Measurements from ENCODE around the gene LMAN2. TPM values are rescaled to one million over a fixed set of nuclear protein-coding genes. Genes with fewer than 3 reads are reported as not detected.

Gene LMAN2
- total and polyA plus RNA-seq, 2 experiments from 2014 or later, result 153 to 227 TPM

GRCh38 chr5:177293819-177294581, 57.5 kb downstream of the LMAN2 start:
- Histone ChIP-seq H3K27ac (ENCODE audit: low read depth) (no peak overlapping the region), H3K4me1 (ENCODE audit: insufficient read depth) (peaks cover 24% of the 10 kb centered on the region), H4K20me1 (replicated peaks; ENCODE audit: insufficient read depth) (peaks cover 39% of the 10 kb centered on the region), H2AFZ (no peak overlapping the region), H3K4me3 (no peak overlapping the region), H3K79me2 (replicated peaks; ENCODE audit: insufficient read depth) (peaks cover 13% of the 10 kb centered on the region; the same call in 1 of the 2 replicates), H3K36me3 (ENCODE audit: insufficient read depth) (peaks cover 60% of the 10 kb centered on the region), H3K9me2 (ENCODE audit: insufficient read depth) (no peaks in the 10 kb centered on the region), H3K4me2 (no peak overlapping the region), H3F3A (replicated peaks; ENCODE audit: low read depth) (peaks cover 28% of the 10 kb centered on the region), H3K27me3 (ENCODE audit: insufficient read depth) (no peaks in the 10 kb centered on the region)
- Mint-ChIP-seq H3K4me3 (no peak overlapping the region), H3K36me3 (ENCODE audit: low read depth) (peaks cover 92% of the 10 kb centered on the region), H3K27ac (no peak overlapping the region), H3K9me3 (no peaks in the 10 kb centered on the region; the same call in 2 of the 3 replicates), H3K4me1 (peaks cover 31% of the 10 kb centered on the region), H3K27me3 (ENCODE audit: insufficient read depth, low read depth, poor library complexity) (peaks cover 22% of the 10 kb centered on the region)
- TF ChIP-seq CTCF (conservative IDR thresholded peaks at IDR 0.05; ENCODE audit: low read depth in 2 of 2) (no peak), POLR2AphosphoS5 (IDR thresholded peaks at IDR 0.05; ENCODE audit: low read depth) (no peak), EZH2 (IDR thresholded peaks at IDR 0.05; ENCODE audit: low read depth, unreplicated experiment) (no peak), JUNB (IDR thresholded peaks at IDR 0.05; ENCODE audit: unreplicated experiment) (no peak), ZNF114 (CRISPR knock-in tag; IDR thresholded peaks at IDR 0.05) (no peak), ZNF331 (CRISPR knock-in tag; IDR thresholded peaks at IDR 0.05; ENCODE audit: low read depth) (no peak), NANOG (IDR thresholded peaks at IDR 0.05; ENCODE audit: borderline replicate concordance) (no peak), EZH2phosphoT487 (IDR thresholded peaks at IDR 0.05; ENCODE audit: unreplicated experiment) (no peak), ZNF462 (CRISPR knock-in tag; IDR thresholded peaks at IDR 0.05) (no peak), ETS1 (IDR thresholded peaks at IDR 0.05) (no peak), REST (IDR thresholded peaks at IDR 0.05; ENCODE audit: unreplicated experiment) (no peak), CREB1 (CRISPR knock-in tag; IDR thresholded peaks at IDR 0.05; ENCODE audit: low read depth) (no peak), STAT1 (IDR thresholded peaks at IDR 0.05; ENCODE audit: unreplicated experiment) (no peak)
- ATAC-seq, result no peak
- DNase-seq (ENCODE audit: low spot score), result no peak

All from GM23338 (cell line).